ENCODE results near the gene TFCP2L1. TPM values are rescaled to one million over a fixed set of nuclear protein-coding genes. Genes with fewer than 3 reads are reported as not detected.
A peak's percentile ranks its signal among the peaks of the same experiment; 100 is the strongest.

Gene TFCP2L1
- polyA plus RNA-seq, 3 donors = 0.03 to 0.24 TPM; not detected in 1

GRCh38 chr2:121189011-121189410 is 96.0 kb downstream of the TFCP2L1 start:
- Histone ChIP-seq H3K79me2 (ENCODE audit: insufficient read depth, low read length) (no peaks in the 10 kb centered on the region), H3K27ac (ENCODE audit: low read depth in 1 of 2, low read length in 2 of 2) (peak overlapping the region in 1 of 2 donors; percentile 65), H3K27me3 (ENCODE audit: control insufficient read depth in 2 of 2, insufficient read depth in 2 of 2, low read length in 2 of 2) (no peaks in the 10 kb centered on the region), H2AFZ (ENCODE audit: insufficient read depth, low read depth, low read length, poor library complexity, severe bottlenecking) (peak overlapping the region; percentile 37), H3K36me3 (replicated peaks in 1 of 2; ENCODE audit: control insufficient read depth in 1 of 2, insufficient read depth in 2 of 2, low read length in 2 of 2) (no peaks in the 10 kb centered on the region), H3K4me3 (replicated peaks in 1 of 3; ENCODE audit: low read depth in 2 of 3, low read length in 3 of 3) (peak overlapping the region in 1 of 3 experiments; percentile 28), H3K4me2 (replicated peaks; ENCODE audit: extremely low read depth, low read length, poor library complexity, severe bottlenecking) (peak overlapping the region; percentile 30), H3K9ac (ENCODE audit: insufficient read depth, low read length, poor library complexity, severe bottlenecking) (no peak overlapping the region), H3K9me3 (replicated peaks in 1 of 2; ENCODE audit: control insufficient read depth in 1 of 2, insufficient read depth in 1 of 2, low read length in 2 of 2) (no peaks in the 10 kb centered on the region), H4K20me1 (ENCODE audit: insufficient read depth, low read length) (no peaks in the 10 kb centered on the region), H3K4me1 (ENCODE audit: control insufficient read depth in 1 of 2, insufficient read depth in 2 of 2, low read length in 2 of 2) (peaks cover 27 to 34% of the 10 kb centered on the region in 2 donors)
- Mint-ChIP-seq H3K4me1 (peaks cover 37% of the 10 kb centered on the region), H3K27ac (peak overlapping the region in 5 of 7 donors; percentile 19 to 74 (median 63)), H3K9me3 (peaks cover 0 to 2% (median 0%) of the 10 kb centered on the region in 7 donors), H3K4me3 (peak overlapping the region in 1 of 2 donors; percentile 40), H3K36me3 (no peaks in the 10 kb centered on the region), H3K27me3 (ENCODE audit: low read depth in 3 of 3) (peaks cover 0 to 3% (median 2%) of the 10 kb centered on the region in 3 donors)
- intact Hi-C loops (cut with micrococcal nuclease) = loop anchor here in 1 of 2 donors (10.0 kb wide), 1 partner anchor 106 kb away; no protein-coding TSS in a partner anchor
- peak; percentile 25 to 64 (median 54) for DNase-seq
- no peak for TF ChIP-seq CTCF (IDR thresholded peaks at IDR 0.05)
- 29% methylated on average over 3 of the region's 3 CpGs for WGBS (ENCODE audit: insufficient coverage)

GRCh38 chr2:121187982-121188411 is 97.0 kb downstream of the TFCP2L1 start:
- Histone ChIP-seq H3K9me3 (replicated peaks in 1 of 2; ENCODE audit: control insufficient read depth in 1 of 2, insufficient read depth in 1 of 2, low read length in 2 of 2) (no peaks in the 10 kb centered on the region), H2AFZ (ENCODE audit: insufficient read depth, low read depth, low read length, poor library complexity, severe bottlenecking) (no peak overlapping the region), H3K36me3 (replicated peaks in 1 of 2; ENCODE audit: control insufficient read depth in 1 of 2, insufficient read depth in 2 of 2, low read length in 2 of 2) (no peaks in the 10 kb centered on the region), H3K27me3 (ENCODE audit: control insufficient read depth in 2 of 2, insufficient read depth in 2 of 2, low read length in 2 of 2) (no peaks in the 10 kb centered on the region), H3K4me3 (replicated peaks in 1 of 3; ENCODE audit: low read depth in 2 of 3, low read length in 3 of 3) (no peak overlapping the region), H3K27ac (ENCODE audit: low read depth in 1 of 2, low read length in 2 of 2) (no peak overlapping the region), H3K79me2 (ENCODE audit: insufficient read depth, low read length) (no peaks in the 10 kb centered on the region), H4K20me1 (ENCODE audit: insufficient read depth, low read length) (no peaks in the 10 kb centered on the region), H3K4me2 (replicated peaks; ENCODE audit: extremely low read depth, low read length, poor library complexity, severe bottlenecking) (no peak overlapping the region), H3K4me1 (ENCODE audit: control insufficient read depth in 1 of 2, insufficient read depth in 2 of 2, low read length in 2 of 2) (peaks cover 26 to 33% of the 10 kb centered on the region in 2 donors), H3K9ac (ENCODE audit: insufficient read depth, low read length, poor library complexity, severe bottlenecking) (no peak overlapping the region)
- Mint-ChIP-seq H3K9me3 (peaks cover 0 to 2% (median 0%) of the 10 kb centered on the region in 7 donors), H3K4me1 (peaks cover 35% of the 10 kb centered on the region), H3K4me3 (no peak overlapping the region), H3K36me3 (no peaks in the 10 kb centered on the region), H3K27me3 (ENCODE audit: low read depth in 3 of 3) (peaks cover 0 to 4% (median 3%) of the 10 kb centered on the region in 3 donors), H3K27ac (peak overlapping the region in 2 of 7 donors; percentile 32 to 61)
- intact Hi-C loops (cut with micrococcal nuclease) = loop anchor here in 1 of 2 donors (10.0 kb wide), 1 partner anchor 107 kb away; no protein-coding TSS in a partner anchor
- WGBS (ENCODE audit: insufficient coverage) = 70% methylated on average over 5 of the region's 6 CpGs
- DNase-seq = no peak
- no peak for TF ChIP-seq CTCF (IDR thresholded peaks at IDR 0.05)

Data from CD14-positive monocyte (primary cell).